GM21723 (cell line): ENCODE measurements around the gene ASXL2.
"Not testable (repeated sequence)": the region's sequence is repeated elsewhere in the genome, so short reads cannot be mapped to it uniquely, and the experiment has no call there.

Source experiments
- ATAC-seq: cut with Tn5 transposase; IDR thresholded peaks from one replicate; pipeline ENCODE4 v1.9.1; 2021; ENCODE audit warnings: mild to moderate bottlenecking, moderate library complexity; ENCODE audit not compliant: unreplicated experiment

The ASXL2 gene

DNA sequence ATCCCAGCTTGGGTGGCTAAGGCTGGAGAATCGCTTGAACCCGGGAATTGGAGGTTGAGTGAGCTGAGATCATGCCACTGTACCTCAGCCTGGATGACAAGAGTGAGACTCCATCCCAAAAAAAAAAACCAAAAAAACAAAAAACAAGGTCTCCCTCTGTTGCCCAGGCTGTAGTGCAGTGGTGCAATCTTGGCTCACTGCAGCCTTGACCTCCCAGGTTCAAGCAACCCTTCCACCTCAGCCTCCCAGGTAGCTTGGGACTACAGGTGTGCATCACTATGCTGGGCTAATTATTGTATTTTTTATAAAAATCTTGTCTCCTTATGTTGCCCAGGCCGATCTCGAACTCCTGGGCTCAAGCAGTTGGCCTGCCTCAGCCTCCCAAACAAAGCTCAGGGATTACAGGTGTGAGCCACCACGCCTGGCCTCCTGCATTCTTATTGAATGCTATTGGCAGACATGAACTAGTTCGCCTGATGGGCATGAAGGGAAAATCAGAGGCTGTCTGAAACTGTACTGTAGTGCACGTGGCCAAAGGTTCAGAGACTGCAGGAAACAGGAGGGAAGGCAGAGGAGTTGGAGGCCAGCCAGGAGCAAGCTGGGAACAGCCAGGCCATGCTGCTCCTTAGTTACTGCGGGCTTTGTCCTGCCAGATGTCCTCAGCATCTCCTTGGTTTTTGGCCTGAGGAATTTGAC lies 16.0 kb upstream of the ASXL2 start:
- no peak for ATAC-seq

DNA sequence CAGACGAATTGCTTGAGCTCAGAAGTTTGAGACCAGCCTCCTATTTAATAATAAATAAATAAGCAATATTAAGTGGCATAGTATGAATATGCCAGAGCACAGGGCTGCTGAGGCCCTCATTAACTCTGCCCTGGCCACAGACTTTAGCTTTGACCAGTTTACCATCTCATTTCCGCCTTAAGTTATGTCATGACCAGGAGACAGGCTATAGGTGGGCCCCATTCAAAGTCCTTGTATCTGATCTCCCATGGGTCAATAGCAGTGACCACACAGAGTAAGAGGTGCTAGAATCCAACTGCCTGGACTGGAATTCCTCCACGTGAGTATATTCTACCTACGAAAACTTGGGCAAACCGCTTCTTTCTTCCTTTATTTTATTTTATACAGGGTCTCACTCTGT lies 13.4 kb upstream of the ASXL2 start:
- no peak for ATAC-seq

DNA sequence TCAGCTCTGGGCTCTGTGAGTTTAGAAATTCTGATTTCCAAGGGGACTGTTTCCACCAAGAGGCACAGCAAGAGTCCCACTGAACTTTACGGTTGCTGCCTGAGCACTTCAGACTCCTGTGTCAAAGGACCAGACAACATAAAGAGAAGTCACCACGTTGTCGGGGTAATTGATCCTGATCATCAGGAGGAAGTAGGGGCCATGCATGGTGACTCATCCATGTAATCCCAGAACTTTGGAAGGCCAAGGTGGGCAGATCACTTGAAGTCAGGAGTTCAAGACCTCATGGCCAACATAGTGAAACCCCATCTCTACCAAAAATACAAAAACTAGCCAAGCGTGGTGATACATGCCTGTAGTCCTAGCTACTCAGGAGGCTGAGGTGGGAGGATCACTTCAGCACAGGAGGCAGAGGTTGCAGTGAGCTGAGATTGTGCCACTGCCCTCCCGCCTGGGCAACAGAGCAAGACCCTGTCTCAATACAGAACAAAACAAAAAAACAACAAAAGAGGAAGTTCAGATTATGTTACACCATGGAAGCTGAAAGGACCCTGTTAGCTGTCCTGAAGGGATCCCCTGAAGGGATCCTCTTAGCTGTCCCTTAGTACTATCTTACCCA lies 9.4 kb upstream of the ASXL2 start:
- ATAC-seq = no peak

DNA sequence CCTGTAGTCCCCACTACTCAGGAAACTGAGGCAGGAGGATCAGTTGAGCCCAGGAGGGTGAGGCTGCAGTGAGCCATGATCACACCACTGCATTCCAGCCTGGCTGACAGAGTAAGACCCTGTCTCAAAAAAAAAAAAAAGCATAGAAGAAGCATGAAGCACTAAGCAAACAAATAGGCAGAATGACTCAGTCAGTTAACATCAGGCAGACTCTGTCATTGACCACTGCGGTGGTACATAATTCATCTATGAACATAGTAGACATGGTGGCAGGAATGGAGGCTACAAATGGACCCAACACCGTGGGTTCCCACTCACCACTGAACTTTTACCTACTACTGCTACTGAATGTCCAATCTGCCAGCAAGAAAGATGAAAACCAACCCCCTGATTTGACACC lies 7.6 kb upstream of the ASXL2 start:
- no peak for ATAC-seq

DNA sequence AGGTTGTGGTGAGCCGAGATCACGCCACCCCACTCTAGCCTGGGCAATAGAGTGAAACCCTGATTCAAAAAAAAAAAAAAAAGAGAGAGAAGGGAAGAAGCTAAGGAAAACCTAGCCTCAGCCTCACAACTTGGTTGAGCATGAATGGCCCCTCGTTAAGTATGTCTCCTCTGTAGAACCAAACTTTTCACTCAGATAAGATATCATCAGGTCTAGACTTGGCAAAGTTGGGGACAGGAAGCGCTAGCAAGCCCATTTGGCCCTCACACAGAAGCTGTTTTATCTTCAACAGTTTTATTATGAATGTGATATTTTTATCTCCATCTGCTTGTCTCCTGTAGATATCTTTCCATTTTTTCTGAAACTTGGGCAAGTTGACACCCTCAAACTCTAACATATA lies 3.5 kb upstream of the ASXL2 start:
- ATAC-seq = no peak

GRCh38 chr2:25879133-25879730 lies 945 bp upstream of the ASXL2 start:
- ATAC-seq = no peak

DNA sequence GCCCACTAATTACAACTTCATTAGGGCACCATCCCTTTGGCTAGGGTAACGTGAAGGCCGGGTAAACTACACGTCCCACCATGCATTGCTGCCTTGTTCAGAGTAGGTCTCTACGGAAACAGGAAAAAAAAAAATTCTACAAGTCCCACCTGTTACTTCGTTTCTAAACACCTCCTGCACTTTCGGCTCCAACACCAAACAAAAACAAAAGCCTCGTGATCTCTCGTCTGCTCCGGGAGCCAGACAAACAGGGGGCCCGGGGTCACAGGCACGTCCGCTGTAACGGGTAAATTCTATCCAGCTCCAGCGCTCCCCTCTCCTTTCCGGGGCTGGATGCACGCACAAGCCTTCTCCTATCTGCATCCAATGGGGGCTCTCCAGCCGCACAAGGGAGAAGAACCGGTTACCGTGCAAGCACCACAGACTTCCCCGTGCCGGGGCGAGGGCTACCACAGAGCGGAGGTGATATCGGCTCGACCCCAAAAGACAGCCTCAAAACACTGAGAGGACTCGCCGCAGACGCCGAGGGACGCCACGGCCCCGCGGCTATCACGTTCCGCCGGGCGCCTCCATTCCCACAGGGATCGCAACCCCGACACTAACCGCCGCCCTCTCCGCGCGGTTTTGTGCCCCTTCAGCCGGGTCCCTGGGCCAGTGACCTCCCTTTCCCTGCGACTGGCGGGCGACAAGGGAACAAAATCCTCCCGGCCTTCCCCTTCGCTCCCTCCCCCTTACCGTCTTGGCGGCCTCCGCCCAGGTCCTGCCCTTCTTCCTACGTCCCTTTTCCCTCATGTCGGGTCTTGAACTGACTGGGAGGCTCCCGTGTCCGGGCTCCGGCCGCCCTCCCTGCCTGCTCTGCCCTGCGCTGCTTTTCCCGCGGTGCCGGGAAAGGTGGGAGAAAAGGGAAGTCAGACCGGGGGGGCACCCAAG lies 591 bp downstream of the ASXL2 start:
- peak; percentile 57 for ATAC-seq

GRCh38 chr2:25872134-25872533 lies 6.2 kb downstream of the ASXL2 start:
- no peak for ATAC-seq

GRCh38 chr2:25867396-25868003 lies 10.8 kb downstream of the ASXL2 start:
- ATAC-seq = no peak

DNA sequence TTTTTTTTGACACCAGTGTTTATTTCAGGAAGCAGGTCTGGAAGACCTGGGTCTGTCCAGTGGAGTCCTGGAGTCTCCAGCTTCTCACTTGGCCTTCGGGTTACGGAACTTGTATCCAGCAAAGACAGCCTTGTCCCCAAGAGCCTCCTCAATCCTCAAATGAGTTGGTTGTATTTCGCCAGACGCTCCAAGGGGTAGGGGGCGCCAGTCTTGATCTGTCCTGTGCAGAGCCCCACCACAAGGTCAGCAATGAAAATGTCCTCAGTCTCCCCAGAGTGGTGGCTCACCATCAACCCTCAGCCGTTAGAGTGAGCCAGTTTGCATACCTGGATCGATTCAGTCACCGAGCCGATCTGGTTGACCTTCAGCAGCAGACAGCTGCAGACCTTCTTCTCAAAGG lies 21.9 kb downstream of the ASXL2 start:
- ATAC-seq = no peak

DNA sequence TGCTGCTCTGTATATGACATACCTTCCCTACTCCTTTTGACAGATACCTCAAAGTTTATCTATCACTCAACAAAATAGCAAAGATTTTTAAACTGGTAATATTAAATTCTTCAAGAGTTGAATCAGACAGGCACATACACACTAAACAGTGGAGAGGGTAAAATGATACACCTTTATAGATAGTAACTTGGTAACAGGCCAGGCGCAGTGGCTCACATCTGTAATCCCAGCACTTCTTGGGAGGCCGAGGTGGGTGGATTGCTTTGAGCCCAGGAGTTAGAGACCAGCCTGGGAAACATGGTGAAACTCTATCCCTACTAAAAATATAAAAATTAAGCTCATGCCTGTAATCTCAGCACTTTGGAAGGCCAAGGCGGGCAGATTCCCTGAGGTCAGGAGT lies 23.2 kb downstream of the ASXL2 start:
- no peak for ATAC-seq

DNA sequence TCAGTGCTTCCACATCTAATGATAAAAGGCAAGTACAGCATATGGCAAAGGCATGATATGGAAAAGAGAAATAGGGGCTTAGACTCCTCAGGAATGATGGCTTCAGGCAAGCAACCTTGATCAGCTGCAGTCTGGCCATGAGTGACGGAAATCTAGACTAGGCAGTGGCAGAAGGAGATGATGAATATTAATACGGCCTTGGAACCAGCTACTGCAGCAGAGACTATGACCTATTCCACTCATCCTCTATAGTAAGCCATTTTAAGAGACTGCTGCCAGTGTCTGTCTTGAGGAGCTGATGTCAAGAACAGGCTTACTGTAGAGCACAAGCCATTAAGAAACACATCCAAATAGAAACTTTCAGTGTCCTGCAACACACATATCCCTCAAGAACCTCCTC lies 23.7 kb downstream of the ASXL2 start:
- no peak for ATAC-seq

DNA sequence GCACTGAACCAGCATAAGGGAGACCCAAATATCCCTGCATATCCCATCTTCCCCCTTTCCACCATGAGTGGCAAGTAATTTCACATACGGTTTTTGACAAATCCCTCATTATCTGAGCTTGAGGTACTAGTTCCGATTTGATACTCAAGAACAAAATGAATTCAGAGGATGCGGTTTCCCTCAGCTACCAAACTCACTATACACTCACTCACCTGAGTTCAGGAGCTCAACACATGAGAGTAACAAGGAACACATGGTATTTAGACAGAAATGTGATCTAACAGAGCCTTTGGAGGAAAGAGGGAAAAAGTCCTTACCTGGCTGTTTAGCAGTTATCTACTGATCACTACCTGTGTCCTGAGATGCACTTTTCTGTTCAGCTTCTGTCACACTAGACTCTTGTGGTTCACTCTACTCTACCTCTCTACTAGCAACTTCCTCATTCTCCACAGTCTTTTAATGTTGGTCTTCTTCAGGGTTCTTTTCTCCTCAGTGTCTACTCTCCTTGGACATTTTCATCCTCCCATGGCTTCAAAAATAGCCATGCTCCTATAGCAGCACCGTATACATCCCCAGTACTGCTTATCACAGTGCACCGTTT lies 25.1 kb downstream of the ASXL2 start:
- ATAC-seq = no peak

DNA sequence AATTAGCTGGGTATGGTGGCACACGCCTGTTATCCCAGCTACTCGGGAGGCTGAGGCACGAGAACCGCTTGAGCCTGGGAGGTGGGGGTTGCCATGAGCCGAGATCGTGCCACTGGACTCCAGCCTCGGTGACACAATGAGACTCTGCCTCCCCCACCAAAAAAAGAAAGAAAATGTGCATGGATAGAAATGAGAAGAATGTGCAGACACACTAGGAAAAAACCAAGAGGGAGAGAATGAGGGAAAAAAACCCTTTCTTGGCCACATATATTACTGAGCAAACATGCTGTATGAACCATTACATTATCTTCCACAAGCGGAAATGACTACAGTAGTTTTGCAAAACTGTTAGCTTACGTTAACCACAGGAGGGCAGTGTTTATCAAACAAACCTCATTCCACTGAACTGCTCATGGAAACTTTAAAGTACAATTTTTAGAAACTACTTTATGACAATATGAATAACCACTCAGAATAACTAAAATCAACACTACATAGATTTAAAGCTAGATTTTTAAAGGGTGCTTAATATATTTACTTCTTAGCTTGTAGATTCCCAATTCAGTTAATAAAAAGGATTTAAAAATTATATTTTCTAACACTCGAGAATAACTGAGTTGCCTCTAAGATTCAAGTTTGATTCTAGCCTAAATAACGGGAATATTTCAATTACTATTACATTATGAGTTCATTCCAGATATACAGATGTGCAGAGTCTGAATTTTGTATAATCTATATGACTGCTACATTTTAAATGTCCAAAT lies 26.4 kb downstream of the ASXL2 start:
- ATAC-seq = peak; percentile 84

DNA sequence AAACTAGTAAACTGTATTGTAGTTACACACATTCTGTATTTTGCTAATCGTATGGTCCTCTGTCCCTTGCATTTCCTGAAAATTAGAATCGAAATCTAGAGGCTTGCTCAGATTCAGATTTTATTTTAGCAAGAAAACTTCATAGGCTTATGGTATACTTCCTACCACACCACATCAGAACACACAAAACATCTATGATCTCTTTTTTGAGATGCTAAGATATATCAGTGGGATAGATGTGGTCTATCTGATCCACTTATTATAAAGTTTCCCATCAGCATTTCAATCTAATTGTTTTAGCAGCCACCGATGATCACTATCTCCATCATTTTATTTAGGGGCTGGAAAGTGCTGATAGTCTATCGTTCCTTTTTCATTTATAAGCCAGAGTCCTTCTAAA lies 27.9 kb downstream of the ASXL2 start:
- not testable (repeated sequence) for ATAC-seq

GRCh38 chr2:25849350-25849749 lies 28.9 kb downstream of the ASXL2 start:
- ATAC-seq = not testable (repeated sequence)

GRCh38 chr2:25845843-25846505 lies 32.3 kb downstream of the ASXL2 start:
- ATAC-seq = no peak

DNA sequence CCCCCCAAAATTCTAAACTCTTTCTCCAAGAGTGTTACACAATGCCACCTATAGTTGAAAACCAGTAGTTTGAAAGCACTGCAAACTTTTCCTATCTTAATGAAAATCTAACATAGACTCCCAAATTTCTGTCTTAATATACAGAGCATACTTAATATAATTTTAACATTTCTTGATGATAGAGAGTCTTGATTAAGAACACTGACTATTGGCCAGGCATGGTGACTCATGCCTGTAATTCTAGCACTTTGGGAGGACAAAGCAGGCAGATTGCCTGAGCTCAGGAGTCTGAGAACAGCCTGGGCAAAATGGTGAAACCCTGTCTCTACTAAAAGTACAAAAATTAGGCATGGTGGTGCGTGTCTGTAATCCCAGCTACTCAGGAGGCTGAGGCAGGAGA lies 34.2 kb downstream of the ASXL2 start:
- ATAC-seq = no peak

DNA sequence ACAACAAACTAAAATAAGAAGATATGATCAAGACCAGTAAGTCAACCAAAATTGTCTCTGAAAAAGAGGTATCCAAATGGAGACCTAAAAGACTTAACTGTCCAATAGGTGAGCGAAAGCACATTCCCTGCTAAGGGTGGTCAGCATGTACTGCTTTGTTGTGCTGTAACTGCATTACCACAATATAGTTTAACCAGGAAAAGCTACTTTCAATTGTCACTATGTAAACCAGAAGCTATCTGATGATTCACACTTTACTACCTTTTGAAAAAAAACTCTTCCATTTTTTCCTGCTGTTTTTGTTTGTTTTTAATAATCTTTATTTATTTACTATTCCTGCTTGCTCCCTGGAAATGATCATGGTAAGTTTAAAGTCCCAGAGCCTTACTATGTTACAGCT lies 36.1 kb downstream of the ASXL2 start:
- ATAC-seq = no peak
